ENCODE measurements around the gene CNR2.

DNA sequence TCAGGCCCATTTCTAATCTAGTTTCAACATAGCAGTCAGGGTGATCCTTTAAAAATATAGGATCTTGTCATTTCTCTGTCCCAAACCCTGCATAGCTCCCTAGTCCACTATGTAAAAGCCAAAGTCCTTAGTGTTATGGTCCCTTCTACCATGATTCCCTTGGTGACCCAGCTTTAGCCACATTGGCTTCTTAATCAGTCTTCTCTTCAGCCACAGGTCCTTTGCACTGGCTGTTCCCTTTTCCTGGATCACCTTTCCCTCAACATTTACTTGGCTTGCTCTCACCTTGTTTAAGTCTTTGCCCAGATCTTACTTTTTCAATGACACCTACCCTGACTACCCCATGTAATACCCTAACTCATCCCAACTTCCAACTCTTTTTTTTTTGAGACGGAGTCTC, 33.4 kb downstream of the CNR2 start:
- TF ChIP-seq, protein P1, sequence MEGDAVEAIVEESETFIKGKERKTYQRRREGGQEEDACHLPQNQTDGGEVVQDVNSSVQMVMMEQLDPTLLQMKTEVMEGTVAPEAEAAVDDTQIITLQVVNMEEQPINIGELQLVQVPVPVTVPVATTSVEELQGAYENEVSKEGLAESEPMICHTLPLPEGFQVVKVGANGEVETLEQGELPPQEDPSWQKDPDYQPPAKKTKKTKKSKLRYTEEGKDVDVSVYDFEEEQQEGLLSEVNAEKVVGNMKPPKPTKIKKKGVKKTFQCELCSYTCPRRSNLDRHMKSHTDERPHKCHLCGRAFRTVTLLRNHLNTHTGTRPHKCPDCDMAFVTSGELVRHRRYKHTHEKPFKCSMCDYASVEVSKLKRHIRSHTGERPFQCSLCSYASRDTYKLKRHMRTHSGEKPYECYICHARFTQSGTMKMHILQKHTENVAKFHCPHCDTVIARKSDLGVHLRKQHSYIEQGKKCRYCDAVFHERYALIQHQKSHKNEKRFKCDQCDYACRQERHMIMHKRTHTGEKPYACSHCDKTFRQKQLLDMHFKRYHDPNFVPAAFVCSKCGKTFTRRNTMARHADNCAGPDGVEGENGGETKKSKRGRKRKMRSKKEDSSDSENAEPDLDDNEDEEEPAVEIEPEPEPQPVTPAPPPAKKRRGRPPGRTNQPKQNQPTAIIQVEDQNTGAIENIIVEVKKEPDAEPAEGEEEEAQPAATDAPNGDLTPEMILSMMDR (IDR thresholded peaks at IDR 0.05), result no peak
- no peak for TF ChIP-seq POLR2A (IDR thresholded peaks at IDR 0.05)

Data from lower leg skin (tissue), 3 donors.